OCI-M1 (cell line): Measurements from ENCODE around the gene NME5.
"Not testable (repeated sequence)": the region's sequence is repeated elsewhere in the genome, so short reads cannot be mapped to it uniquely, and the experiment has no call there.

Experiments used
- DNase-seq: peaks from one replicate; lab custom pipeline; 2025; lab: John Stamatoyannopoulos, UW

NME5 gene

DNA sequence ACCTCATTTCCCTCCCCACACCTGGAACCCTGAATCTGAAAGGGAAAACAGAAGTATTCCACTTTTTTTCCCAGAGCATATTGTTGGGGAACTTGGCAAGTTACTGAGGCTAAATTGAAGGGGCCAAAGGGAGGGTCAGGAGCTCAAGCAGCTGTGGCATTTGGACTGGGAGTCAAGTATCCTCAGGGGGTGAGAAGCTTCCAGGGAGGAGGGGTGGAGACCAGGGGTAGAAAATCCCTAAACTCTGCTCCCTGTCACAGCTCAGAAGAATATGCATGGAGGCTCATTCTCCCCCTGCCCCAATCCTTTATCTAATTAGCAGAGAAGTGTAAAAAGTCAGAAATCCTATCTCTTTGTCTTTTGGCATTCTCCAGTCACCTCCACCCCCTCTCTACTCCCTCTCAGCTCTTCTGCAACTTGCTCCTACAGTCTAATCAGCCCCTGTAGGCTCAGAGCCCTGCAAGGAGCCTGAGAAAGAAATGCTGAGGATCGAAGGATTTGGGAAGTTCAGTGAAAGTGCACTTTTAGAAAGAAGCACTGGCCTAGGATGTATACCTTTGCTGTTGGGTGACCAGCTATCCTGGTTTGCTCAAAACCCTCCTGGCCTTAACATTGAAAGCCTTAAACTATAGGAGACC, 61.1 kb downstream of the NME5 start:
- DNase-seq, result no peak

DNA sequence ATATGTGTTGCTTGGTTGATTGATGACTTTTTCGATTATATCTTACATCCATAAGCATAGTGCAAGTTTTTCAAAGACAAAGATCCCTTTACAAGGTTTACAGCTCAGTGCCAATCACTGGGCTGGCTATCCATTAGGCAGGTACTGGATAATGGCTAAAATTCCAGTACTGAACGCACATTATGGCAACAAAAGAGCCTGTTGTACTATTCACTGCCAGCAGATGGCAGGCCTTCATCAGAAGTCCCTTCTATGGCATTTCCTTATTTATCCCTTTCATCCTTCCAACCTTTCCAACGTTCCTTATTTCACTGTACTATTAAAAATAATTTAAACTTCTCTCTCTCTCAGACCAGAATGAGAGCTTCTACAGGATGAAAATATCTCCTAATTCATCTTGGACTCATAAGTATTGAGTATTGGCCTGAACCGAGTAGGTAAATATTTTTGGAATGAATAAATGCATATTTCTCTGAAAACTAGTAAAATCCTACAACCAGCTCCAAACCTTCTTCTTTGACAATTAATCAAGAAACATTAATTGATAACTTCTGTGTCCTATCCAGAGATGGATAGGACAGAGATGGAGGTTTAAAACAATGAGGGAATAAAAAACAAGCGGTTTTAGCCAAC, 62.0 kb downstream of the NME5 start:
- peak; percentile 78 for DNase-seq

DNA sequence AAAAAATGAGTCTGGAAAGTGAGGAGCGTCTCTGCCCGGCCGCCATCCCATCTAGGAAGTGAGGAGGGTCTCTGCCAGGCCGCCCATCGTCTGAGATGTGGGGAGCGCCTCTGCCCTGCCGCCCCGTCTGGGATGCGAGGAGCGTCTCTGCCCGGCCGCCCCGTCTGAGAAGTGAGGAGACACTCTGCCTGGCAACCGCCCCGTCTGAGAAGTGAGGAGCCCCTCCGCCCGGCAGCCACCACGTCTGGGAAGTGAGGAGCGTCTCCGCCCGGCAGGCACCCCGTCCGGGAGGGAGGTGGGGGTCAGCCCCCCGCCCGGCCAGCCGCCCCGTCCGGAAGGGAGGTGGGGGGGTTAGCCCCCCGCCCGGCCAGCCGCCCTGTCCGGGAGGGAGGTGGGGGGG, 69.2 kb downstream of the NME5 start:
- DNase-seq, result not testable (repeated sequence)

DNA sequence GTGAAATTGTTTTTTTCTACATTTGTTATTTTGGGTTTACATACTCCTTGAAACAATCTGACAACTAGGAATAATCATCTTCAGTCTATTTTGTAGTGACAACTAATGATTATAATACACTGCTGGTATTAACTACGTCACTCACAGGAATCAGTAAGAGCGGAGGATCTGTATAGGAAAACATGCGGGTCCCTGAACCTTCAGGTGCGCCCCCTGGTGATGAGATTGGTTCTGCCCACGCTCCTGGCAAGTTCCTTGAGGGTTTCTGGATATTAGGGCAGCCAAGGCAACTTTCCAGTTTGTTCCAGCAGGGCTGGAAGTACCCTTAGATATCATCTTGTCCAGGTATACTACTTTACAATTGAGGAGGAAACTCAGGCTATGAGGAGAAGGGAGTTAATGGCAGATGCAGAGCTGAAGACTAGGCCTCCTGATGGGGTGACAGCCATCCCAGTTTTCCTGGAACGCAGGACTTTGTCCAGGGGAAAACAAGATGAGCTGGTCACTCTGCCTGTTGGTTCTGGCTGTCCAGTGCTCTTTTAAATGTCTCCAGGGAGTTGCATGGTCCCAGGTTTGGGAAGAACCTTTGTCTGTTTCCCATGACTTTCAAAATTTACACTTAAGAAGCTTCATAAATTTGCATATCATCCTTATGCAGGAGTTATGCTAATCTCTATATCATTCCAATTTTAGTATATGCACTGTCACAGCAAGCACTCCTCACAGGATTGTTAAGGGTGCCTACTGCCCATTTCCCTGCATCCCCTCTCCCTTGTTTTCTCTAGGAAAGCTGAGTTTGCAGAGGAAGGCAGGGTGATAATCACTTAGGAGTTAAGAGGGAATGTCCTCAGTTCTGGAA, 70.3 kb downstream of the NME5 start:
- peak; percentile 80 for DNase-seq

DNA sequence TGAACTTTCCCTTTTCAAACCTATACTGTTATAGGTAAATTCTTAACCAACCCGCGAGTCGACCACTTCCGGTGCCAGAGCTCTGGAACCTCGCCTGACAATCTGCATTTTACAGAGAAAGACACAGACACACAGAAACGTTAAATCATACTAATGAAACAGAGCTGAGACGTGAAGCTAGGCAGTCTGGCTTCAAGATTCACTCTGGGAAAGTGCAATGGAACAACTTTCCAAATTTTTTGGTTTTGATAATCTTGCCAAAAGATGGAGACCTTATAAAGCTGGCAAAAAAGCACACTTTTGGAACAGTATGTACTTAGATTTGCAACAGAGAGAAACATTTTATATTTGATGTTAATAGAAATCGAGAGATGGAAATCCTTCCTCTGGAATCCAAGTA, 71.3 kb downstream of the NME5 start:
- DNase-seq, result no peak
